GM23338 (cell line): ENCODE results near the gene KCND2. TPM values are rescaled to one million over a fixed set of nuclear protein-coding genes. Genes with fewer than 3 reads are reported as not detected.

Experiments used
- CREB1 ChIP-seq: fragments of 250-450 bp; sonication (Bioruptor Pico); IDR thresholded peaks from 2 replicates; pipeline ENCODE4 v1.5.0; 2020; ENCODE audit warnings: low read depth, mild to moderate bottlenecking, moderate library complexity
- CTCF ChIP-seq, 2 experiments: fragments of 200-600 bp in 1 of 2; sonication (generic) in 1 of 2; conservative IDR thresholded peaks; 2 replicates each; pipeline versions ENCODE4 v1.5.1 to v1.6.1; 2016 to 2017; ENCODE audit warnings: antibody characterized with exemption in 2 of 2, low read depth in 2 of 2, mild to moderate bottlenecking in 2 of 2, moderate library complexity in 1 of 2
- EZH2phosphoT487 ChIP-seq: fragments of 200-600 bp; sonication (generic); IDR thresholded peaks from one replicate; pipeline ENCODE4 v1.8.1; 2018; ENCODE audit warnings: antibody characterized with exemption; ENCODE audit not compliant: unreplicated experiment
- JUNB ChIP-seq: IDR thresholded peaks from one replicate; pipeline ENCODE4 v1.6.1; 2016; ENCODE audit warnings: antibody characterized with exemption; ENCODE audit not compliant: unreplicated experiment
- NANOG ChIP-seq: IDR thresholded peaks from 2 replicates; pipeline ENCODE4 v1.6.1; 2016; ENCODE audit warnings: antibody characterized with exemption, borderline replicate concordance
- POLR2AphosphoS5 ChIP-seq: IDR thresholded peaks from 2 replicates; pipeline ENCODE4 v1.6.1; 2016; ENCODE audit warnings: antibody characterized with exemption, low read depth
- STAT1 ChIP-seq: IDR thresholded peaks from one replicate; pipeline ENCODE4 v1.6.1; 2016; ENCODE audit warnings: antibody characterized with exemption; ENCODE audit not compliant: unreplicated experiment
- ZNF114 ChIP-seq: fragments of 250-450 bp; sonication (Bioruptor Pico); IDR thresholded peaks from 2 replicates; pipeline ENCODE4 v1.5.0; 2020; ENCODE audit warnings: mild to moderate bottlenecking, moderate library complexity
- ZNF331 ChIP-seq: fragments of 250-450 bp; sonication (Bioruptor Pico); IDR thresholded peaks from 2 replicates; pipeline ENCODE4 v1.5.0; 2020; ENCODE audit warnings: low read depth, mild to moderate bottlenecking, moderate library complexity
- polyA plus RNA-seq: library from polyadenylated mRNA; unstranded; fragments of >200 nt; fragmentation: Nextera tagmentation; extraction: Ambion mirVana; gene quantifications from 2 replicates; pipeline ENCODE4 v1.2.1, GENCODE V29; 2016
- total RNA-seq: library from RNA; depleted of rRNA; stranded (reverse); fragments of >200 nt; shearing (Covaris generic); gene quantifications from 2 replicates; pipeline ENCODE4 v1.2.3, GENCODE V29; 2014
- TF ChIP-seq, protein P1 (sequence below): fragments of 250-450 bp; sonication (Bioruptor Pico); IDR thresholded peaks from 2 replicates; pipeline ENCODE4 v1.5.0; 2020; ENCODE audit warnings: mild to moderate bottlenecking, moderate library complexity
- TF ChIP-seq, protein P2 (sequence below): IDR thresholded peaks from one replicate; pipeline ENCODE4 v1.6.1; 2018; ENCODE audit warnings: antibody characterized with exemption; ENCODE audit not compliant: unreplicated experiment

KCND2 gene
- total and polyA plus RNA-seq, 2 experiments from 2014 or later: 7.1 to 15.6 TPM

DNA sequence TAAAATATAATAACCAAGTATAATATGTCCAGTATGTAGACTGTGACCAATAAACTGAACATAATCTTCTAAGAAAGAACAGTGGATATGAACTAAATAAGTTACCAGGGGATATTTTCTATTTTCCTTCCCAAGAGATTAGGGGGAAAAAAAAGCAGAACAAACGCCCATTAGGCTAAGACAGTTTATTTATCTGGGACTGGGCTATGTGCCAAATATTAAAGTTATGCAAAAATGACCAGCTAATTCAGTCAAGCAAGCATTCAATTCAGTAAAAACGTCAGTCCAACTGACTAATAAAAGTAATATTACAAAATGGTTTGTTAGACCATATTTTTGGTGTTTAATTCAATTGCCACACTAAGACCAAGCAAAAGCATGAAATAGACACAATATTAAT, 462.8 kb downstream of the KCND2 start (continued):
- TF ChIP-seq, protein P1, sequence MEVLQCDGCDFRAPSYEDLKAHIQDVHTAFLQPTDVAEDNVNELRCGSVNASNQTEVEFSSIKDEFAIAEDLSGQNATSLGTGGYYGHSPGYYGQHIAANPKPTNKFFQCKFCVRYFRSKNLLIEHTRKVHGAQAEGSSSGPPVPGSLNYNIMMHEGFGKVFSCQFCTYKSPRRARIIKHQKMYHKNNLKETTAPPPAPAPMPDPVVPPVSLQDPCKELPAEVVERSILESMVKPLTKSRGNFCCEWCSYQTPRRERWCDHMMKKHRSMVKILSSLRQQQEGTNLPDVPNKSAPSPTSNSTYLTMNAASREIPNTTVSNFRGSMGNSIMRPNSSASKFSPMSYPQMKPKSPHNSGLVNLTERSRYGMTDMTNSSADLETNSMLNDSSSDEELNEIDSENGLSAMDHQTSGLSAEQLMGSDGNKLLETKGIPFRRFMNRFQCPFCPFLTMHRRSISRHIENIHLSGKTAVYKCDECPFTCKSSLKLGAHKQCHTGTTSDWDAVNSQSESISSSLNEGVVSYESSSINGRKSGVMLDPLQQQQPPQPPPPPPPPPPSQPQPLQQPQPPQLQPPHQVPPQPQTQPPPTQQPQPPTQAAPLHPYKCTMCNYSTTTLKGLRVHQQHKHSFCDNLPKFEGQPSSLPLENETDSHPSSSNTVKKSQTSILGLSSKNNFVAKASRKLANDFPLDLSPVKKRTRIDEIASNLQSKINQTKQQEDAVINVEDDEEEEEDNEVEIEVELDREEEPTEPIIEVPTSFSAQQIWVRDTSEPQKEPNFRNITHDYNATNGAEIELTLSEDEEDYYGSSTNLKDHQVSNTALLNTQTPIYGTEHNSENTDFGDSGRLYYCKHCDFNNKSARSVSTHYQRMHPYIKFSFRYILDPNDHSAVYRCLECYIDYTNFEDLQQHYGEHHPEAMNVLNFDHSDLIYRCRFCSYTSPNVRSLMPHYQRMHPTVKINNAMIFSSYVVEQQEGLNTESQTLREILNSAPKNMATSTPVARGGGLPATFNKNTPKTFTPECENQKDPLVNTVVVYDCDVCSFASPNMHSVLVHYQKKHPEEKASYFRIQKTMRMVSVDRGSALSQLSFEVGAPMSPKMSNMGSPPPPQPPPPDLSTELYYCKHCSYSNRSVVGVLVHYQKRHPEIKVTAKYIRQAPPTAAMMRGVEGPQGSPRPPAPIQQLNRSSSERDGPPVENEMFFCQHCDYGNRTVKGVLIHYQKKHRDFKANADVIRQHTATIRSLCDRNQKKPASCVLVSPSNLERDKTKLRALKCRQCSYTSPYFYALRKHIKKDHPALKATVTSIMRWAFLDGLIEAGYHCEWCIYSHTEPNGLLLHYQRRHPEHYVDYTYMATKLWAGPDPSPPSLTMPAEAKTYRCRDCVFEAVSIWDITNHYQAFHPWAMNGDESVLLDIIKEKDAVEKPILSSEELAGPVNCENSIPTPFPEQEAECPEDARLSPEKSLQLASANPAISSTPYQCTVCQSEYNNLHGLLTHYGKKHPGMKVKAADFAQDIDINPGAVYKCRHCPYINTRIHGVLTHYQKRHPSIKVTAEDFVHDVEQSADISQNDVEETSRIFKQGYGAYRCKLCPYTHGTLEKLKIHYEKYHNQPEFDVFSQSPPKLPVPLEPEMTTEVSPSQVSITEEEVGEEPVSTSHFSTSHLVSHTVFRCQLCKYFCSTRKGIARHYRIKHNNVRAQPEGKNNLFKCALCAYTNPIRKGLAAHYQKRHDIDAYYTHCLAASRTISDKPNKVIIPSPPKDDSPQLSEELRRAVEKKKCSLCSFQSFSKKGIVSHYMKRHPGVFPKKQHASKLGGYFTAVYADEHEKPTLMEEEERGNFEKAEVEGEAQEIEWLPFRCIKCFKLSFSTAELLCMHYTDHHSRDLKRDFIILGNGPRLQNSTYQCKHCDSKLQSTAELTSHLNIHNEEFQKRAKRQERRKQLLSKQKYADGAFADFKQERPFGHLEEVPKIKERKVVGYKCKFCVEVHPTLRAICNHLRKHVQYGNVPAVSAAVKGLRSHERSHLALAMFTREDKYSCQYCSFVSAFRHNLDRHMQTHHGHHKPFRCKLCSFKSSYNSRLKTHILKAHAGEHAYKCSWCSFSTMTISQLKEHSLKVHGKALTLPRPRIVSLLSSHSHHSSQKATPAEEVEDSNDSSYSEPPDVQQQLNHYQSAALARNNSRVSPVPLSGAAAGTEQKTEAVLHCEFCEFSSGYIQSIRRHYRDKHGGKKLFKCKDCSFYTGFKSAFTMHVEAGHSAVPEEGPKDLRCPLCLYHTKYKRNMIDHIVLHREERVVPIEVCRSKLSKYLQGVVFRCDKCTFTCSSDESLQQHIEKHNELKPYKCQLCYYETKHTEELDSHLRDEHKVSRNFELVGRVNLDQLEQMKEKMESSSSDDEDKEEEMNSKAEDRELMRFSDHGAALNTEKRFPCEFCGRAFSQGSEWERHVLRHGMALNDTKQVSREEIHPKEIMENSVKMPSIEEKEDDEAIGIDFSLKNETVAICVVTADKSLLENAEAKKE (CRISPR knock-in tag): no peak
- TF ChIP-seq NANOG (no peak), EZH2phosphoT487 (no peak), STAT1 (no peak), CTCF (conservative IDR thresholded peaks at IDR 0.05; ENCODE audit: low read depth in 2 of 2) (no peak), JUNB (no peak), ZNF114 (no peak), POLR2AphosphoS5 (no peak), CREB1 (CRISPR knock-in tag) (no peak), ZNF331 (CRISPR knock-in tag) (no peak)
- TF ChIP-seq, protein P2, sequence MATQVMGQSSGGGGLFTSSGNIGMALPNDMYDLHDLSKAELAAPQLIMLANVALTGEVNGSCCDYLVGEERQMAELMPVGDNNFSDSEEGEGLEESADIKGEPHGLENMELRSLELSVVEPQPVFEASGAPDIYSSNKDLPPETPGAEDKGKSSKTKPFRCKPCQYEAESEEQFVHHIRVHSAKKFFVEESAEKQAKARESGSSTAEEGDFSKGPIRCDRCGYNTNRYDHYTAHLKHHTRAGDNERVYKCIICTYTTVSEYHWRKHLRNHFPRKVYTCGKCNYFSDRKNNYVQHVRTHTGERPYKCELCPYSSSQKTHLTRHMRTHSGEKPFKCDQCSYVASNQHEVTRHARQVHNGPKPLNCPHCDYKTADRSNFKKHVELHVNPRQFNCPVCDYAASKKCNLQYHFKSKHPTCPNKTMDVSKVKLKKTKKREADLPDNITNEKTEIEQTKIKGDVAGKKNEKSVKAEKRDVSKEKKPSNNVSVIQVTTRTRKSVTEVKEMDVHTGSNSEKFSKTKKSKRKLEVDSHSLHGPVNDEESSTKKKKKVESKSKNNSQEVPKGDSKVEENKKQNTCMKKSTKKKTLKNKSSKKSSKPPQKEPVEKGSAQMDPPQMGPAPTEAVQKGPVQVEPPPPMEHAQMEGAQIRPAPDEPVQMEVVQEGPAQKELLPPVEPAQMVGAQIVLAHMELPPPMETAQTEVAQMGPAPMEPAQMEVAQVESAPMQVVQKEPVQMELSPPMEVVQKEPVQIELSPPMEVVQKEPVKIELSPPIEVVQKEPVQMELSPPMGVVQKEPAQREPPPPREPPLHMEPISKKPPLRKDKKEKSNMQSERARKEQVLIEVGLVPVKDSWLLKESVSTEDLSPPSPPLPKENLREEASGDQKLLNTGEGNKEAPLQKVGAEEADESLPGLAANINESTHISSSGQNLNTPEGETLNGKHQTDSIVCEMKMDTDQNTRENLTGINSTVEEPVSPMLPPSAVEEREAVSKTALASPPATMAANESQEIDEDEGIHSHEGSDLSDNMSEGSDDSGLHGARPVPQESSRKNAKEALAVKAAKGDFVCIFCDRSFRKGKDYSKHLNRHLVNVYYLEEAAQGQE: no peak
